Ectodermal cell (in vitro differentiated cells): ENCODE data around the gene SPATA31D4. TPM values are rescaled to one million over a fixed set of nuclear protein-coding genes. Genes with fewer than 3 reads are reported as not detected.
"Not testable (repeated sequence)": the region's sequence is repeated elsewhere in the genome, so short reads cannot be mapped to it uniquely, and the experiment has no call there.

Experiments used
- H3K27ac ChIP-seq: 2 replicates; pipeline ENCODE4 v1.7.0; 2013; ENCODE audit warnings: mild to moderate bottlenecking, low read depth, low read length; ENCODE audit not compliant: insufficient read depth, poor library complexity, severe bottlenecking
- H3K27me3 ChIP-seq: 2 replicates; pipeline ENCODE4 v1.7.0; 2013; ENCODE audit warnings: mild to moderate bottlenecking, low read length; ENCODE audit not compliant: insufficient read depth, control insufficient read depth, poor library complexity, severe bottlenecking
- H3K36me3 ChIP-seq: one replicate; pipeline ENCODE4 v1.7.0; 2013; ENCODE audit warnings: low read length; ENCODE audit not compliant: control insufficient read depth, insufficient read depth
- H3K4me1 ChIP-seq: one replicate; pipeline ENCODE4 v1.7.0; 2013; ENCODE audit warnings: low read length; ENCODE audit not compliant: control insufficient read depth, insufficient read depth
- H3K4me3 ChIP-seq: 2 replicates; pipeline ENCODE4 v1.7.0; 2013; ENCODE audit warnings: low read depth, low read length, control low read depth; ENCODE audit not compliant: insufficient read depth
- H3K9me3 ChIP-seq: 2 replicates; pipeline ENCODE4 v1.7.0; 2013; ENCODE audit warnings: mild to moderate bottlenecking, low read length, moderate library complexity; ENCODE audit not compliant: control insufficient read depth
- WGBS, 2 experiments: methylation state at CpG; one replicate each; pipeline ENCODE4 v1.1.7; 2013; ENCODE audit warnings: missing lambda C conversion rate in 2 of 2; 5-methylcytosine and 5-hydroxymethylcytosine counted together
- polyA plus RNA-seq, 4 experiments: library from polyadenylated mRNA; stranded (reverse); fragments of 50-300 nt; gene quantifications; one replicate each; pipeline ENCODE4 v1.2.3, GENCODE V29; 2013

The SPATA31D4 gene
- not detected for polyA plus RNA-seq (2013, experiment 1 of 4)
- not detected for polyA plus RNA-seq (2013, experiment 2 of 4)
- not detected for polyA plus RNA-seq (2013, experiment 3 of 4)
- polyA plus RNA-seq (2013, experiment 4 of 4), result not detected

GRCh38 chr9:81928305-81928704, at the start of gene SPATA31D4:
TSS of gene SPATA31D4 (plus strand) at chr9:81928428. CDS start at chr9:81928514, 86 bp downstream.
- not testable (repeated sequence) for H3K4me1 ChIP-seq, H3K9me3 ChIP-seq, H3K4me3 ChIP-seq, H3K27ac ChIP-seq, H3K36me3 ChIP-seq, H3K27me3 ChIP-seq
- no CpG with 5 or more reads among the region's 3 CpGs for WGBS, 2 experiments

GRCh38 chr9:81878530-81878929, 49.7 kb upstream of the SPATA31D4 start:
- WGBS, 2 experiments, result 92 to 93% methylated on average over 2 of the region's 2 CpGs
- H3K9me3 ChIP-seq, result no peaks in the 10 kb centered on the region
- no peaks in the 10 kb centered on the region for H3K27me3 ChIP-seq
- no peak overlapping the region for H3K27ac ChIP-seq
- H3K4me1 ChIP-seq, result no peaks in the 10 kb centered on the region
- H3K36me3 ChIP-seq, result no peaks in the 10 kb centered on the region
- no peak overlapping the region for H3K4me3 ChIP-seq

GRCh38 chr9:81879501-81879916, 48.7 kb upstream of the SPATA31D4 start:
- Histone ChIP-seq H3K4me3 (no peak overlapping the region), H3K27me3 (no peaks in the 10 kb centered on the region), H3K4me1 (no peaks in the 10 kb centered on the region), H3K27ac (no peak overlapping the region), H3K9me3 (no peaks in the 10 kb centered on the region), H3K36me3 (no peaks in the 10 kb centered on the region)
- 91 to 92% methylated on average over 4 of the region's 4 CpGs for WGBS, 2 experiments

GRCh38 chr9:81885602-81886001, 42.6 kb upstream of the SPATA31D4 start:
- Histone ChIP-seq H3K4me1 (no peaks in the 10 kb centered on the region), H3K27me3 (no peaks in the 10 kb centered on the region), H3K27ac (no peak overlapping the region), H3K9me3 (no peaks in the 10 kb centered on the region), H3K4me3 (no peak overlapping the region), H3K36me3 (no peaks in the 10 kb centered on the region)
- 76 to 98% methylated on average over 1 to 2 of the region's 2 CpGs for WGBS, 2 experiments

- no peak overlapping the region for H3K27ac ChIP-seq
- H3K9me3 ChIP-seq, result no peaks in the 10 kb centered on the region
- no peaks in the 10 kb centered on the region for H3K36me3 ChIP-seq
- no peaks in the 10 kb centered on the region for H3K4me1 ChIP-seq
- WGBS, 2 experiments, result 90 to 96% methylated on average over 1 of the region's 1 CpG
- H3K4me3 ChIP-seq, result no peak overlapping the region
- no peaks in the 10 kb centered on the region for H3K27me3 ChIP-seq
Observed at GRCh38 chr9:81886665-81887064, 41.6 kb upstream of the SPATA31D4 start.

GRCh38 chr9:81890104-81890503, 38.1 kb upstream of the SPATA31D4 start:
- H3K9me3 ChIP-seq, result no peaks in the 10 kb centered on the region

GRCh38 chr9:81892440-81892839, 35.8 kb upstream of the SPATA31D4 start:
- Histone ChIP-seq H3K4me1 (no peaks in the 10 kb centered on the region), H3K36me3 (no peaks in the 10 kb centered on the region), H3K4me3 (no peak overlapping the region), H3K27me3 (no peaks in the 10 kb centered on the region), H3K9me3 (no peaks in the 10 kb centered on the region), H3K27ac (no peak overlapping the region)
- 91 to 100% methylated on average over 1 of the region's 1 CpG for WGBS, 2 experiments

More at GRCh38 chr9:81890104-81890503, 38.1 kb upstream of the SPATA31D4 start:
- Histone ChIP-seq H3K27me3 (no peaks in the 10 kb centered on the region), H3K4me3 (no peak overlapping the region), H3K36me3 (no peaks in the 10 kb centered on the region), H3K27ac (no peak overlapping the region), H3K4me1 (no peaks in the 10 kb centered on the region)
- 95 to 96% methylated on average over 2 to 3 of the region's 3 CpGs for WGBS, 2 experiments

GRCh38 chr9:81893929-81894328, 34.3 kb upstream of the SPATA31D4 start:
- 94 to 96% methylated on average over 2 to 3 of the region's 3 CpGs for WGBS, 2 experiments
- Histone ChIP-seq H3K4me1 (no peaks in the 10 kb centered on the region), H3K27me3 (no peaks in the 10 kb centered on the region), H3K9me3 (no peaks in the 10 kb centered on the region), H3K36me3 (no peaks in the 10 kb centered on the region), H3K27ac (no peak overlapping the region), H3K4me3 (no peak overlapping the region)

GRCh38 chr9:81894891-81895290, 33.3 kb upstream of the SPATA31D4 start:
- H3K36me3 ChIP-seq, result no peaks in the 10 kb centered on the region
- H3K4me1 ChIP-seq, result no peaks in the 10 kb centered on the region
- H3K27me3 ChIP-seq, result no peaks in the 10 kb centered on the region
- no peak overlapping the region for H3K27ac ChIP-seq
- H3K4me3 ChIP-seq, result no peak overlapping the region
- H3K9me3 ChIP-seq, result no peaks in the 10 kb centered on the region
- WGBS, 2 experiments, result 84 to 90% methylated on average over 1 of the region's 1 CpG

- Histone ChIP-seq H3K36me3 (no peaks in the 10 kb centered on the region), H3K9me3 (no peaks in the 10 kb centered on the region), H3K27me3 (no peaks in the 10 kb centered on the region), H3K27ac (no peak overlapping the region), H3K4me3 (no peak overlapping the region), H3K4me1 (no peaks in the 10 kb centered on the region)
Observed at GRCh38 chr9:81896070-81896469, 32.2 kb upstream of the SPATA31D4 start.

GRCh38 chr9:81898851-81899250, 29.4 kb upstream of the SPATA31D4 start:
- H3K4me1 ChIP-seq, result no peaks in the 10 kb centered on the region
- WGBS, 2 experiments, result 80 to 100% methylated on average over 1 of the region's 1 CpG

More at GRCh38 chr9:81898851-81899250, 29.4 kb upstream of the SPATA31D4 start:
- Histone ChIP-seq H3K27ac (no peak overlapping the region), H3K9me3 (no peaks in the 10 kb centered on the region), H3K36me3 (no peaks in the 10 kb centered on the region), H3K27me3 (no peaks in the 10 kb centered on the region), H3K4me3 (no peak overlapping the region)
